OCI-LY7 (cell line): Measurements from ENCODE around the gene STARD3.

Experiments
- CTCF ChIP-seq: fragments of 200-600 bp; sonication (generic); conservative IDR thresholded peaks from 2 replicates; pipeline ENCODE4 v1.5.1; 2014; ENCODE audit warnings: mild to moderate bottlenecking, antibody characterized with exemption, low read length, moderate library complexity, mixed read lengths
- EZH2phosphoT487 ChIP-seq: fragments of 200-600 bp; sonication (generic); IDR thresholded peaks from 2 replicates; pipeline ENCODE4 v1.6.1; 2018; ENCODE audit warnings: low read depth, borderline replicate concordance, mild to moderate bottlenecking, mixed run types, antibody characterized with exemption, low read length, moderate library complexity, mixed read lengths

- TF ChIP-seq CTCF (no peak), EZH2phosphoT487 (no peak)
These were observed 37.2 kb downstream of the STARD3 start for GRCh38 chr17:39674179-39674578.
